CD4-positive, alpha-beta T cell (primary cell): ENCODE results near the gene SMIM41. TPM values are rescaled to one million over a fixed set of nuclear protein-coding genes. Genes with fewer than 3 reads are reported as not detected.

Experiments
- ATAC-seq: fragments of 200-7000 bp; cut with Tn5 transposase; one replicate; pipeline ENCODE4 v1.10.0; 2022; ENCODE audit warnings: mild to moderate bottlenecking; ENCODE audit not compliant: poor library complexity
- CTCF ChIA-PET: fragments of 350-600 bp; sonication (Branson Sonifier 250); formaldehyde crosslinking; loops from one replicate; lab custom pipeline; 2021; ENCODE audit warnings: antibody characterized with exemption, inconsistent platforms; lab: Charles Lee
- POLR2A ChIA-PET: fragments of 350-600 bp; sonication (Branson Sonifier 250); formaldehyde crosslinking; loops from one replicate; lab custom pipeline; 2021; ENCODE audit warnings: antibody characterized with exemption, inconsistent platforms; lab: Charles Lee
- DNase-seq, 14 experiments: peaks; one replicate each; pipeline ENCODE4 v3.0.0-alpha.2; 2013 to 2020; ENCODE audit warnings: mixed read lengths in 2 of 14
- H3K27ac ChIP-seq, 2 donors: one replicate each; pipeline versions ENCODE4 v1.5.1 to v1.7.0; 2013; ENCODE audit warnings: low read length in 2 of 2, low read depth in 1 of 2, mild to moderate bottlenecking in 1 of 2
- H3K27me3 ChIP-seq, 2 experiments: 1 replicate in 1 of 2; 2 replicates in 1 of 2; pipeline versions ENCODE4 v1.6.1 to v1.7.0; 2013; ENCODE audit warnings: low read length in 2 of 2, control low read depth in 1 of 2, mild to moderate bottlenecking in 1 of 2, moderate library complexity in 1 of 2; ENCODE audit not compliant: insufficient read depth in 2 of 2, control insufficient read depth in 1 of 2
- H3K36me3 ChIP-seq: one replicate; pipeline ENCODE4 v1.6.1; 2013; ENCODE audit warnings: low read length, control low read depth; ENCODE audit not compliant: insufficient read depth
- H3K4me1 ChIP-seq: one replicate; pipeline ENCODE4 v1.6.1; 2013; ENCODE audit warnings: low read length, control low read depth; ENCODE audit not compliant: insufficient read depth
- H3K4me3 ChIP-seq: one replicate; pipeline ENCODE4 v1.5.1; 2013; ENCODE audit warnings: mild to moderate bottlenecking, low read length, moderate library complexity
- H3K9me3 ChIP-seq, 2 experiments: 1 replicate in 1 of 2; 2 replicates in 1 of 2; pipeline versions ENCODE4 v1.6.1 to v1.7.0; 2013; ENCODE audit warnings: low read length in 2 of 2, mild to moderate bottlenecking in 2 of 2, control low read depth in 1 of 2, moderate library complexity in 1 of 2; ENCODE audit not compliant: control insufficient read depth in 1 of 2, insufficient read depth in 1 of 2
- H3K27ac Mint-ChIP-seq: one replicate; pipeline ENCODE4 v1.8.0; 2020; ENCODE audit warnings: mixed read lengths
- H3K27me3 Mint-ChIP-seq: one replicate; pipeline ENCODE4 v1.8.0; 2021; ENCODE audit warnings: mixed read lengths
- H3K36me3 Mint-ChIP-seq: one replicate; pipeline ENCODE4 v1.8.0; 2021; ENCODE audit warnings: low read depth, mixed read lengths
- H3K4me1 Mint-ChIP-seq: one replicate; pipeline ENCODE4 v1.8.0; 2021; ENCODE audit warnings: low read depth, mixed read lengths
- H3K4me3 Mint-ChIP-seq: one replicate; pipeline ENCODE4 v1.8.0; 2020; ENCODE audit warnings: mild to moderate bottlenecking, mixed read lengths
- H3K9me3 Mint-ChIP-seq: one replicate; pipeline ENCODE4 v1.8.0; 2020; ENCODE audit warnings: mixed read lengths
- intact Hi-C, 2 experiments: fragments of 100-400 bp; cut with DNase I in 1 of 2; cut with micrococcal nuclease in 1 of 2; formaldehyde crosslinking; loops; one replicate each; pipeline versions ENCODE4 v1.15.1 to v1.9.0; 2023 to 2025; cut with DNase I, micrococcal nuclease
- total RNA-seq, 174 experiments: library from RNA in 2 of 174; stranded (reverse) in 2 of 174; gene quantifications; one replicate each; pipeline ENCODE4 v1.2.3 and lab custom pipeline; 2021 to 2026
- TF ChIP-seq, protein P1 (sequence below): fragments of 200-600 bp; IDR thresholded peaks from one replicate; pipeline ENCODE4 v1.8.0; 2022; ENCODE audit warnings: antibody characterized with exemption, mild to moderate bottlenecking

Gene SMIM41
- total RNA-seq, 2 experiments from 2014 or later: not detected

DNA sequence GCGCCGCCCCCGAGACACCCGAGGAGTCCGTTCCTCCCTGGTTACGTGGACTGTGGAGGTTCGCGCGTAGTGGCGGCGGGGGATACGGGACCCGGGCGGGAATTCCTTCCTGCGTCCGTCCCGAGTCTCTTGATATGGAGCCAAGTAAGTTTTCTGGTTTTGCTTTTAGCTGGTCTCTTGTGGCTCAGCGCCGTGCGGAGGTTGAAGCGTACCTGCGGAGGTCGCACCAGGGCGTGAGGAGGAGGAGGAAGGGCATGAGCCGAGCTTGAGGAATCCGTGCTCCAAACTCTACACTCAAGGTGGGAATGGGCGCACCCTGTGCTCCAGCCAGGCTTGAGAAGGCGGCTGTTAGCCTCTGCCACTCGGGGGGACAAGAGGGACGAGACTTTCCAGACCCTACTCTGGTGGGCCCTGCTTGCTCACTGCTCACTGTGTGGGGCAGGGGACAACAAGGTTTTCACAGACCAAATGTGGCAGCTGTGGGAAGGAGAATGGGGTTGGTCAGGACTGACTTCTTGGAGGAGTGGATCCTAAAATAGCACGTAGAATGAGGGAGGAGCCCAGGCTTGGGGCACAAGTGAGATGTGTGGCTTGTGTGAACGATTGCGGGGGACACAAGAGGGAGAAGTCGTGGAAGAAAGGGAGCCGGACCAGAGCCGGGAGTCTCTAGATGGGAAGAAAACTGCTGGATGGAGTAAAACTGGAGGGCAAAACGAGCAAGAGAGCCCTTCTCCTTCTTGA is 9.1 kb upstream of the SMIM41 start:
- TF ChIP-seq, protein P1, sequence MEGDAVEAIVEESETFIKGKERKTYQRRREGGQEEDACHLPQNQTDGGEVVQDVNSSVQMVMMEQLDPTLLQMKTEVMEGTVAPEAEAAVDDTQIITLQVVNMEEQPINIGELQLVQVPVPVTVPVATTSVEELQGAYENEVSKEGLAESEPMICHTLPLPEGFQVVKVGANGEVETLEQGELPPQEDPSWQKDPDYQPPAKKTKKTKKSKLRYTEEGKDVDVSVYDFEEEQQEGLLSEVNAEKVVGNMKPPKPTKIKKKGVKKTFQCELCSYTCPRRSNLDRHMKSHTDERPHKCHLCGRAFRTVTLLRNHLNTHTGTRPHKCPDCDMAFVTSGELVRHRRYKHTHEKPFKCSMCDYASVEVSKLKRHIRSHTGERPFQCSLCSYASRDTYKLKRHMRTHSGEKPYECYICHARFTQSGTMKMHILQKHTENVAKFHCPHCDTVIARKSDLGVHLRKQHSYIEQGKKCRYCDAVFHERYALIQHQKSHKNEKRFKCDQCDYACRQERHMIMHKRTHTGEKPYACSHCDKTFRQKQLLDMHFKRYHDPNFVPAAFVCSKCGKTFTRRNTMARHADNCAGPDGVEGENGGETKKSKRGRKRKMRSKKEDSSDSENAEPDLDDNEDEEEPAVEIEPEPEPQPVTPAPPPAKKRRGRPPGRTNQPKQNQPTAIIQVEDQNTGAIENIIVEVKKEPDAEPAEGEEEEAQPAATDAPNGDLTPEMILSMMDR: no peak
- no peaks in the 10 kb centered on the region for H3K27me3 ChIP-seq
- ChIA-PET CTCF (interaction anchor here (1.0 to 7.4 kb wide), 8 partner anchors 13 to 67 kb away, joined by 3 to 149 read pairs (median 6); partner anchors contain the start of gene NR4A1), POLR2A (interaction anchor here (0.8 to 3.2 kb wide), 16 partner anchors 10 to 1431 kb away, joined by 3 to 51 read pairs (median 6); partner anchors contain the start of genes EIF4B, NR4A1, TAMALIN and TARBP2)
- peak overlapping the region; percentile 93 for H3K4me3 Mint-ChIP-seq
- H3K4me1 ChIP-seq: peaks cover 43% of the 10 kb centered on the region
- peak overlapping the region; percentile 78 to 94 for H3K27ac ChIP-seq
- intact Hi-C loops: loop anchor here in 1 of 2 experiments (2.0 to 10.0 kb wide), 2 partner anchors 38 to 246 kb away; no protein-coding TSS in a partner anchor
- no peaks in the 10 kb centered on the region for H3K9me3 ChIP-seq
- no peaks in the 10 kb centered on the region for H3K9me3 Mint-ChIP-seq
- H3K36me3 ChIP-seq: peaks cover 31% of the 10 kb centered on the region
- H3K27ac Mint-ChIP-seq: peak overlapping the region; percentile 93
- peaks cover 49% of the 10 kb centered on the region for H3K4me1 Mint-ChIP-seq
- ATAC-seq: no peak
- H3K36me3 Mint-ChIP-seq: peaks cover 56% of the 10 kb centered on the region
- no peaks in the 10 kb centered on the region for H3K27me3 Mint-ChIP-seq
- DNase-seq: no peak
- peak overlapping the region; percentile 98 for H3K4me3 ChIP-seq

DNA sequence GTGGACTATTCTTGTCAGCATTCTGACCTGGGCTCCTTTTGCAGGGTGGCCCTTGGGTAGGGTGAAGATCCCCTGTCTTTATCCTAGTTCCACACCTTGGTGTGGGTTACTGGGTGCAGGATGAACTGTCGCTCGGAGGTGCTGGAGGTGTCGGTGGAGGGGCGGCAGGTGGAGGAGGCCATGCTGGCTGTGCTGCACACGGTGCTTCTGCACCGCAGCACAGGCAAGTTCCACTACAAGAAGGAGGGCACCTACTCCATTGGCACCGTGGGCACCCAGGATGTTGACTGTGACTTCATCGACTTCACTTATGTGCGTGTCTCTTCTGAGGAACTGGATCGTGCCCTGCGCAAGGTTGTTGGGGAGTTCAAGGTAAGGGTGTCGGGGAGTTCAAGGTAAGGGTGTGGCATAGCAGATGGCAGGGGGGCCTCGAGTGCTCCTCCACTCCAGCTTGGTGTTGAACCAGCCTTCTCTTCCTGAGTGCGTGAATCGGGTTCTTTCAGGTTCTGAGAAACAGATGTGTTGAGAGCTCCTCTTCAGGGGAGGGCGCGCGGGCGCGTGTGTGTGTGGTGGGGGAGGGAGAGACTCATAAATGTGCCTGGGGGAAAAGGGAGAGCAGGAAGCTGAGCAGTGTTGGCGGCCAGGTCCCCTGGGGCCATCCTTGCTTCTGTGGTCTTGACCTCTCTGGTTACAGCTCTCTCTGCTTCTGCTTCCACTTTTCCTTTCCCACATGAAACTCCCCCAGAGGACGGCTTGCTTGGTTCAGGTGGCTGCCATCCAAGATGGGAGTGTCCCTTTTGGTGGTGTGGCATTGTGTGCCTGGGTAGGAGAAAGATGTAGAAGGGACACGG is 5.7 kb upstream of the SMIM41 start:
- Mint-ChIP-seq H3K4me1 (peaks cover 49% of the 10 kb centered on the region), H3K36me3 (peaks cover 85% of the 10 kb centered on the region), H3K27me3 (no peaks in the 10 kb centered on the region), H3K4me3 (peak overlapping the region; percentile 68), H3K27ac (peak overlapping the region; percentile 64), H3K9me3 (no peaks in the 10 kb centered on the region)
- Histone ChIP-seq H3K4me3 (no peak overlapping the region), H3K4me1 (peaks cover 43% of the 10 kb centered on the region), H3K36me3 (peaks cover 56% of the 10 kb centered on the region), H3K27me3 (no peaks in the 10 kb centered on the region), H3K9me3 (no peaks in the 10 kb centered on the region), H3K27ac (no peak overlapping the region)
- intact Hi-C loops: loop anchor here in 1 of 2 experiments (10.0 kb wide), 1 partner anchor 249 kb away; no protein-coding TSS in a partner anchor
- POLR2A ChIA-PET: interaction anchor here (1.0 kb wide), 1 partner anchor 48 kb away, joined by 4 read pairs; no protein-coding TSS in a partner anchor
- TF ChIP-seq, protein P1: no peak
- peak in 1 of 14 experiments; percentile 19 for DNase-seq
- CTCF ChIA-PET: interaction anchor here (0.9 to 7.4 kb wide), 2 partner anchors 48 to 49 kb away, joined by 4 to 149 read pairs; no protein-coding TSS in a partner anchor
- peak; percentile 9 for ATAC-seq
